Caco-2 (cell line): ENCODE data around the gene PRKAG2. TPM values are rescaled to one million over a fixed set of nuclear protein-coding genes. Genes with fewer than 3 reads are reported as not detected.

Source experiments
- BruUV-seq: library from RNA; stranded (reverse); fragments of 400-500 nt; replicated peaks from 2 replicates; lab custom pipeline; 2021; lab: Mats Ljungman, UMichigan
- CTCF ChIA-PET: fragments of 300-600 bp; sonication (Branson Sonifier 250); formaldehyde crosslinking; loops from one replicate; lab custom pipeline; 2022; ENCODE audit warnings: antibody characterized with exemption; lab: Charles Lee
- POLR2A ChIA-PET: fragments of 300-600 bp; sonication (Branson Sonifier 250); formaldehyde crosslinking; loops from one replicate; lab custom pipeline; 2022; ENCODE audit warnings: antibody characterized with exemption; lab: Charles Lee
- DNase-seq, 2 experiments: peaks; one replicate each; pipeline versions ENCODE4 v3.0.0 to v3.0.0-alpha.2; 2020 to 2022
- H3K27me3 ChIP-seq: replicated peaks from 2 replicates; pipeline ENCODE4 v1.6.0; 2011; ENCODE audit warnings: low read length; ENCODE audit not compliant: control insufficient read depth, insufficient read depth
- H3K36me3 ChIP-seq: 2 replicates; pipeline ENCODE4 v1.5.1; 2011; ENCODE audit warnings: low read length; ENCODE audit not compliant: control insufficient read depth, insufficient read depth
- H3K4me1 ChIP-seq: fragments of 250-450 bp; sonication (Bioruptor Pico); 2 replicates; pipeline ENCODE4 v1.5.1; 2020; ENCODE audit warnings: mild to moderate bottlenecking
- H3K4me3 ChIP-seq: 2 replicates; pipeline ENCODE4 v1.5.1; 2011; ENCODE audit warnings: low read depth, mild to moderate bottlenecking, control low read depth, low read length
- H3K9me3 ChIP-seq: fragments of 250-450 bp; sonication (Bioruptor Pico); 2 replicates; pipeline ENCODE4 v1.5.1; 2020; ENCODE audit warnings: mild to moderate bottlenecking, moderate library complexity
- H3K27ac Mint-ChIP-seq: one replicate; pipeline ENCODE4 v1.8.0; 2022; ENCODE audit warnings: mixed read lengths; ENCODE audit not compliant: unreplicated experiment
- H3K27me3 Mint-ChIP-seq: one replicate; pipeline ENCODE4 v1.8.0; 2022; ENCODE audit warnings: mixed read lengths; ENCODE audit not compliant: insufficient read depth, unreplicated experiment
- H3K36me3 Mint-ChIP-seq: one replicate; pipeline ENCODE4 v1.8.0; 2022; ENCODE audit warnings: mild to moderate bottlenecking, mixed read lengths; ENCODE audit not compliant: insufficient read depth, unreplicated experiment
- H3K4me1 Mint-ChIP-seq: one replicate; pipeline ENCODE4 v1.8.0; 2022; ENCODE audit warnings: low read depth, mixed read lengths; ENCODE audit not compliant: unreplicated experiment
- H3K4me3 Mint-ChIP-seq: one replicate; pipeline ENCODE4 v1.8.0; 2022; ENCODE audit warnings: mild to moderate bottlenecking, moderate library complexity, mixed read lengths; ENCODE audit not compliant: unreplicated experiment
- H3K9me3 Mint-ChIP-seq: one replicate; pipeline ENCODE4 v1.8.0; 2022; ENCODE audit warnings: mixed read lengths; ENCODE audit not compliant: unreplicated experiment
- intact Hi-C: fragments of 100-400 bp; cut with micrococcal nuclease; formaldehyde crosslinking; loops from one replicate; pipeline ENCODE4 v1.10.0; 2022; ENCODE audit not compliant: unreplicated experiment
- total RNA-seq: library from RNA; stranded (reverse); gene quantifications from 2 replicates; pipeline ENCODE4 v1.2.3, GENCODE V29; 2022
- TF ChIP-seq, protein P1 (sequence below), 2 experiments: fragments of 200-600 bp in 1 of 2; IDR thresholded peaks; 1 replicate in 1 of 2; 2 replicates in 1 of 2; pipeline versions ENCODE4 v1.5.1 to v1.8.0; 2011 to 2022; ENCODE audit warnings: antibody characterized with exemption in 1 of 2, control low read depth in 1 of 2, inconsistent platforms in 1 of 2, low read depth in 1 of 2, low read length in 1 of 2, mild to moderate bottlenecking in 1 of 2, moderate library complexity in 1 of 2; ENCODE audit not compliant: insufficient read depth in 1 of 2, severe bottlenecking in 1 of 2, unreplicated experiment in 1 of 2

PRKAG2 gene
- total RNA-seq, 1 experiment from 2014 or later, result 15.9 TPM

DNA sequence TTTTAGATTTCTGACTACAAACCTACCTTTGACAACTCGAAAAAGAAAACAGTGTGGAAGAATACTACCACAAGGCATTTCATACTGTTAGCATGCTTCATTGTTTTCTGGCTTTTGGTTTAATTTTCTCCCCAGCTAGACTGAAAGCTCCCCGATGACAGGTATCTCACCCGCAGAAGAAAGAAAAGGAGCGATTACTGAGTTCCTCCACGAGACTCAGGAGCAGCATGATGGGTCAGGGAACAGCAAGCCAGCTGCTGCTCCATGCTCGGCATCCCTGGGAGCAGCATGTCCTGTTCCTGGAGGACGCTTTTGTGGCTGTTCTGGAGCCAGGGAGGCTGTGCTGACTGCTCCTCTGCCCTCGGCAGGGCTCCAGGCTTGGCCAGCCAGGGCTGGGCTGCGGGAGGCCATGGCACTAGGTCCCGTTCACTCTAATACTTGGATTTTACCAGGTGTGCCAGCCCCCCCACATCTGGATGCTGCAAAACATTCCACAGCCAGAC, 133.4 kb downstream of the PRKAG2 start:
- H3K9me3 ChIP-seq, result peaks cover 10% of the 10 kb centered on the region; the same call in 1 of the 2 replicates
- peaks cover 5% of the 10 kb centered on the region for H3K36me3 Mint-ChIP-seq
- no peak overlapping the region for H3K4me3 ChIP-seq
- H3K27me3 Mint-ChIP-seq, result no peaks in the 10 kb centered on the region
- POLR2A ChIA-PET, result no interaction called here
- TF ChIP-seq, protein P1, sequence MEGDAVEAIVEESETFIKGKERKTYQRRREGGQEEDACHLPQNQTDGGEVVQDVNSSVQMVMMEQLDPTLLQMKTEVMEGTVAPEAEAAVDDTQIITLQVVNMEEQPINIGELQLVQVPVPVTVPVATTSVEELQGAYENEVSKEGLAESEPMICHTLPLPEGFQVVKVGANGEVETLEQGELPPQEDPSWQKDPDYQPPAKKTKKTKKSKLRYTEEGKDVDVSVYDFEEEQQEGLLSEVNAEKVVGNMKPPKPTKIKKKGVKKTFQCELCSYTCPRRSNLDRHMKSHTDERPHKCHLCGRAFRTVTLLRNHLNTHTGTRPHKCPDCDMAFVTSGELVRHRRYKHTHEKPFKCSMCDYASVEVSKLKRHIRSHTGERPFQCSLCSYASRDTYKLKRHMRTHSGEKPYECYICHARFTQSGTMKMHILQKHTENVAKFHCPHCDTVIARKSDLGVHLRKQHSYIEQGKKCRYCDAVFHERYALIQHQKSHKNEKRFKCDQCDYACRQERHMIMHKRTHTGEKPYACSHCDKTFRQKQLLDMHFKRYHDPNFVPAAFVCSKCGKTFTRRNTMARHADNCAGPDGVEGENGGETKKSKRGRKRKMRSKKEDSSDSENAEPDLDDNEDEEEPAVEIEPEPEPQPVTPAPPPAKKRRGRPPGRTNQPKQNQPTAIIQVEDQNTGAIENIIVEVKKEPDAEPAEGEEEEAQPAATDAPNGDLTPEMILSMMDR (IDR thresholded peaks at IDR 0.05; ENCODE audit: insufficient read depth in 1 of 2, low read depth in 1 of 2, low read length in 1 of 2, severe bottlenecking in 1 of 2, unreplicated experiment in 1 of 2), result no peak
- no peaks in the 10 kb centered on the region for H3K27me3 ChIP-seq
- H3K4me1 Mint-ChIP-seq, result peaks cover 8% of the 10 kb centered on the region
- DNase-seq, result no peak
- H3K4me3 Mint-ChIP-seq, result no peak overlapping the region
- no peaks in the 10 kb centered on the region for H3K36me3 ChIP-seq
- no TSS peak for BruUV-seq
- CTCF ChIA-PET, result interaction anchor here (1.0 kb wide), 1 partner anchor 11 kb away, joined by 3 read pairs; no protein-coding TSS in a partner anchor
- no peak overlapping the region for H3K27ac Mint-ChIP-seq
- no peaks in the 10 kb centered on the region for H3K9me3 Mint-ChIP-seq
- H3K4me1 ChIP-seq, result peaks cover 19% of the 10 kb centered on the region; the same call in 1 of the 2 replicates
- intact Hi-C loops, result no loop called here

DNA sequence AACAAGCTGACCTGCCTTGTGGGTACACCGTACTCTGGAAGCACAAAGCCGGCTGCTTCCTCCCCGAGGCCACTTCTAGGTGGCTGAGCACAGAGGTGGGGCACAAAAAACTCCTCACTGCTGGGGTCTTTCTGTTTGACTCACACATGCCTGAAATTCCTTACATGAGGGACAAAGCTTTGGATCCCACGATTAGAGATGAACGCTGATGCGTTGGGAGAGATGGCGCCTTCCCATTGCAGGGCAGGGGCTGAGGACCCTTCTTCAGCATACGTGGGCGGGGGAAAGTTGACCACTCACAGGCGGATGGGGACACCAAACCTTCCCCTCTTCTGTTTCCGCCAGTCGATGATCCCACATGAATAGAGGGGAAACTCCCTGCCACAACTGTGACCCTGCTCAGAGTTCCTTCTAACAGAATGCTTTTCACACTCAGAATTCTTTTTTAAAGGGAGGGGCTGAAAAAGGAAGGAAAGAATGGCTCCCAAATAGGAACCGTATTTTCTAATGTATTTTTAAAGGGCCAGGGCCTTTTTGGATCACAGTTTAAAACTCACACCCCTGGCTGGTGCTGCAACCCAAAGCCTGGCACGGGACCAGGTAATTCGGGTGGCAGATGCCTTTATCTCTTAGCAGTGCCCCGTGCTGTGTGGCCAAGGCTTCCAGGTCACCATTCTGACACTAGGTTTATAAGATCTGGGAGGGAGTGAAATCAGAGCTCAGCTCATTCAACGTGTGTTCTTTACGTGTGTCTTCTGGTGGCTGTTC, 134.0 kb downstream of the PRKAG2 start:
- no peaks in the 10 kb centered on the region for H3K27me3 ChIP-seq
- intact Hi-C loops, result no loop called here
- no peak for DNase-seq
- Mint-ChIP-seq H3K4me1 (peaks cover 8% of the 10 kb centered on the region), H3K27me3 (no peaks in the 10 kb centered on the region), H3K4me3 (no peak overlapping the region), H3K9me3 (no peaks in the 10 kb centered on the region), H3K27ac (no peak overlapping the region), H3K36me3 (peaks cover 5% of the 10 kb centered on the region)
- peaks cover 11% of the 10 kb centered on the region; the same call in 1 of the 2 replicates for H3K9me3 ChIP-seq
- POLR2A ChIA-PET, result no interaction called here
- peaks cover 19% of the 10 kb centered on the region; the same call in 1 of the 2 replicates for H3K4me1 ChIP-seq
- TF ChIP-seq, protein P1 (IDR thresholded peaks at IDR 0.05; ENCODE audit: insufficient read depth in 1 of 2, low read depth in 1 of 2, low read length in 1 of 2, severe bottlenecking in 1 of 2, unreplicated experiment in 1 of 2), result no peak
- no peak overlapping the region for H3K4me3 ChIP-seq
- H3K36me3 ChIP-seq, result no peaks in the 10 kb centered on the region
- BruUV-seq, result no TSS peak
- CTCF ChIA-PET, result interaction anchor here (1.0 kb wide), 1 partner anchor 11 kb away, joined by 3 read pairs; no protein-coding TSS in a partner anchor

DNA sequence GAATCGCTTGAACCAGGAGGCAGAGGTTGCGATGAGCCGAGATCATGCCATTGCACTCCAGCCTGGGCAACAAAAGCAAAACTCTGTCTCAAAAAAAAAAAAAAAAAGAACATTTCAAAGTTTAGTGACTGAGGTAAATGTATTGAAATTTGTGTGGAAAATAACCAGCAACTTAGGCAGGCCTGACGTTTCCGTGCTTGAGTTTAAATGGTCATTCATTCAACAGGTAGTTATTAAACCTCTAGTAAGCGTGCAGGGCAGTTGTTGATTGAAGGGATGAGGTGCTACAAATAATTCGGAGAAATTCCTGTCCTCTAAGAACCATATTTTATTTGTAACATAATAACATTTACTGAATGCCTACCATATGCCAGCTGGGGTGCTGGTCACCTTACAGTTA, 135.3 kb downstream of the PRKAG2 start:
- no peak overlapping the region for H3K4me3 ChIP-seq
- POLR2A ChIA-PET, result no interaction called here
- Mint-ChIP-seq H3K4me3 (no peak overlapping the region), H3K4me1 (peaks cover 8% of the 10 kb centered on the region), H3K27me3 (no peaks in the 10 kb centered on the region), H3K36me3 (peaks cover 5% of the 10 kb centered on the region), H3K9me3 (no peaks in the 10 kb centered on the region), H3K27ac (no peak overlapping the region)
- H3K36me3 ChIP-seq, result no peaks in the 10 kb centered on the region
- DNase-seq, result no peak
- intact Hi-C loops, result no loop called here
- TF ChIP-seq, protein P1 (IDR thresholded peaks at IDR 0.05; ENCODE audit: insufficient read depth in 1 of 2, low read depth in 1 of 2, low read length in 1 of 2, severe bottlenecking in 1 of 2, unreplicated experiment in 1 of 2), result no peak
- H3K27me3 ChIP-seq, result no peaks in the 10 kb centered on the region
- BruUV-seq, result no TSS peak
- CTCF ChIA-PET, result no interaction called here
- H3K9me3 ChIP-seq, result peaks cover 11% of the 10 kb centered on the region; the same call in 1 of the 2 replicates
- H3K4me1 ChIP-seq, result peaks cover 23% of the 10 kb centered on the region
